Activated CD8-positive, alpha-beta memory T cell treated with anti-CD3 and anti-CD28 coated beads, Interleukin-2, amount 50 U/mL, for 1 hour (primary cell): ENCODE results near the gene CADPS2.

Source experiments
- DNase-seq: peaks from one replicate; pipeline ENCODE4 v3.0.0-alpha.2; 2020; ENCODE audit errors: extremely low read depth

CADPS2 gene

DNA sequence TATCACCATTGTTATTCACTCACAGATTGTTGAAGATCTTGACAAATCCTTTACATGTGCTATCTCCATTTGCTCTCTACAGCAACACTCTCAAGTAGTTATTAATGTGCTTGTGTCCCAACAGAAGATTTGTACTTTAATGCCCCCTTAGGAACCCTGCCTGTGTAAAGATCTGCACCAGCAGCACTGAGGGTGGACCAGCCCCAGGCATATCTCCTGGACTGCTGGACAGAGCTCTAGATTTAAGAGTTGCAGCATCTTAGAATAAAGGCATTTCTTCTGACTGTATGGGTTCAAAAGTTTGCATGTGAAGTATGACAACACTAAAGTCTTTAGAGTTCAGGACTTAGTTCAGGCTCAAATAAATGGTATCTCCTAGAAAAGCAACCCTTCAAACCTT, 282.0 kb downstream of the CADPS2 start:
- DNase-seq = no peak

DNA sequence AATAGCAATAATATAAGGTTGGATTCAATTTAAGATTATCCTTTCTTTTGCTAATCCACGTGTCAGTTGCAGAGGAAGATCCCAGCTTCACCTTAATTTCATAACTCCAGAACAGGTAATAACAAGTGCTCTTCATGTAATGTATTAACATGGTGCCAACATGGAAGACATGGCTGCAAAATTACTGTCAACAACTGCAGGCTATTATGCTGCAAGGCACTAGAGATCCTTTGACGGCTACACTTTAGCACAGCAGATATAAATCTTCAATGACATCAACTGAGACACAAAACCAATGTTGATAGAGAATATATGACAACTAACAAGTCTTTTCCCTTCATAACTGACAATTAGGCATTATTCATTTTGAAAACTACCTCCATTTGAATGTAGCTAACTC, 283.5 kb downstream of the CADPS2 start:
- DNase-seq = no peak

DNA sequence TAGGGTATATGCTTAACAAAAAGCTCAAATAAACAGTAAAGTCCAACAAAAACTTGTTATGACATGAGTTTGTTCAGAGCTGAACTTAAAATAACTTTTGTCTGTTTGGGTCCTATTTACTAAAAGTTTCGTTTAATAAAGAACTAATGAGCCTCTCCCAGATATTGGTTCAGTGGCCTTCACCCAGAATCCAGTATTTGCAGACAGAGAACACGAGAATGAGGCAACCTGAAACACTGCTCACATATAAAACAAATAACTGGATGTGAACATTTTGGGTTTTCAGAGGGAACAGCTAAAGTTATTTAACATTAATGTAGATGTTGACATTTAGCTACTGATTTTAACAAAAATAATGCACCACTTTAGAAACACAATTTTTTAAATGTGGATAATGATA, 285.6 kb downstream of the CADPS2 start:
- no peak for DNase-seq

DNA sequence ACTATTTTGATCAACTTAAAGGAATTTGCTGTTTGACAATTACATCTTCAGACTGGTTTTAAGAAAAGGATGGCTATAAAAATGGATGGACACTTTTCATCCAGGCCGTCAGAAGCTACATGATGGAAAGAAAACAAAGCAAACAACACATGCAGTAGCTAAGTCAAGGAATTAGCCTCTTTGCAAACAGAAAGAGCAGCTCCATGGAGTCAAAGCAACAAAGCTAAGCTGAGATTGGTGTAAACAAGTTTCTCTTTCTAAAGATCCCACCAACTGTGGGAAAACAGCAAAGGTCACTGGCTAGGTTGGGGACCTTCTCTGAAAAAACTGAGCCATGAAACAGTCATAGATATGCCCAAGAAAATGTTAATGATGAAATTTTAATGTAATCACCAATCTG, 286.2 kb downstream of the CADPS2 start:
- DNase-seq = no peak

DNA sequence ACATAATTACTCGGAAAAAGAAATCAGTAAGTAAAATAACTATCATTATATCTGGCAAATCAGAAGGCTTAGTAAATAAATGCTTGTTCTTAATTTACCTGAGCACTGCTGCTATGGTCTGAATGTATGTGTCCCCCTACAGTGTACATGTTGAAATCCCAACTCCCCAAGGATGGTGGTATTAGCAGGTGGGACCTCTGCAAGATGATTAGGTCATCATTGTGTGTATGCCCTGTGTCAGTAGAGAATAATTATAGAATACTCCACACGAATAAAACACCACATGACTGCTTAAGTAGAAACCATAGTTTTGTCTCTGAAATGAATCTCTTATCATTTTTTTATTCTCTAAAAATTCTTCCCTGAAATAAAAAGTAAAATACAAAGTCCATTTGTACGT, 289.0 kb downstream of the CADPS2 start:
- DNase-seq = no peak

DNA sequence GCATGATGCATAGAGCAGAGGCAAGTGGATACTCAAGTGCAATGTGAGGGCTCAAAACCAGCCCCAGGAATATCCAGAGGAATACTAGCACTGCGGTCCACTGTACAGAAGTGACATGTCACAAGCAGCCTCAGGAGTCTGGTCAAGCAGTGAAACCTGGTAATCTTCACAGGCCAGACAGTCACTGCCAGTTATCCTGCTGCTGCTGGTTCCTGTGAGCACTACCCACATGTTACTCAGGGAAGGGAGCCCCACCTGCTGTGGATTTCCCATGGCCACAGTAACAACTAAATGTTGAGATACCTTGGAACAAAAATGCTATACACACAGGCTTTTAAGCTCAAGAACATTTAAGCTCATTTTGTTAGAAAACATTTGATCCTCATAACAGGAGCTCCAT, 290.4 kb downstream of the CADPS2 start:
- no peak for DNase-seq

DNA sequence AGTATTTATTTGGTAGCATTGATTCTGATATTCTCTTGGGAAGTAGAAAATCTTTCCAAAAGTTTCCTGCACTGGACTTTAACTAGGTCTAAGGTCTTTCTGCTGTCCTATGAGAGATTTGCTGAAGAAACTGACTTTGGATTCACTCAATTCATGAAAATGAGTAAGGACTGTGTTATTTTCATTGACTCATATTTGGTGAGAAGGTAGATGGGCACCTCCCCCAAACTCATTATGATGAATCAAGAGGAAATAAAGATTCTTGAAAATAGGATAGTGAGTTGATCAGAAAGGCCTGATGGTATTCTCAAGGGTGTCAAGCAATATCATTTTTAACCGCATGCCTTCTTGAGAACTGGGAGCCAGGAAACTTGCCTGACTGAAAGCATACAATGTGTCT, 297.6 kb downstream of the CADPS2 start:
- DNase-seq = no peak

DNA sequence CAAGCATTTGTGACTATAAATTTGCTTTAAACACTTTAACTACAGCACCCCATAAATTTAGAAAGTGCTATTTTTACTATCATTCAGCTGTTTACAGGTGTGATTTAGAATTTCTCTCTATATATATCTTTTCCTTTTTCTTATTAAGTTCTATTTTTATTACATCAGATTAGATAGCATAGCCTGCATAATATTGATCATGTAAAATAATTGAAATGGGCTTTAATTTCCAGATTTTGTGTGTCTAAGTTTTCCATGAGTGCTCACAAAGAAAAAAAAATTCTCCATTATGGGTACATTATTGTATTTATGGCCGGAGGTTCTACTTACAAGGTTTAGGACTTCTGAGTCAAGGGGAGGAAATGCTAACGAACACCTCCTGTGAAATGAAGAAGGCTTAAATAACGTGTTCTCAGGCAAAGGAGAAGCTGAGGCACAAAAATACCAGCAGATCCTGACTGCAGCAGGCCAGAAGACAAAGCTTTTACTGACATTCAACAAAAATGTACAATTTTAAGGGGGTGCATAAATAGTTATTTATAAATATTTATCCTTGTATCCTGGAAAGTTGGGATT, 301.5 kb downstream of the CADPS2 start:
- no peak for DNase-seq

DNA sequence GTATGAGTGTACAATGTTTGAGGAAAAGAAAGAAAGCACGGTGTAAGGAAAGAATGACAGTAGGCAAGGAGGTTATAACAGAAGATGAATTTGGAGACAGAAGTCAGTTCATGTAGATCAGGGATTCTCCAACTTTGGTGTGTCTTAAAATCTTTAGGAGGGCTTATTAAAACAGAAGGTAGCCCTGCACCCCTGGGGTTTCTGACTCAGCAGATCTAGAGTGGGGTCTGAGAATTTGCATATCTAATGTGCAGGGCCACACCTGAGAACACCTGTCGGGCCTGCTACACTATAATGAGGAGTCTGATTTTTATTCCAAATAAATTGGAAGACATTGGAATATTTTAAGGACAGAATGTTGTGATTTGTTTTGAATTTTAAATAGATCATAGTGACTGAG, 307.9 kb downstream of the CADPS2 start:
- DNase-seq = no peak

DNA sequence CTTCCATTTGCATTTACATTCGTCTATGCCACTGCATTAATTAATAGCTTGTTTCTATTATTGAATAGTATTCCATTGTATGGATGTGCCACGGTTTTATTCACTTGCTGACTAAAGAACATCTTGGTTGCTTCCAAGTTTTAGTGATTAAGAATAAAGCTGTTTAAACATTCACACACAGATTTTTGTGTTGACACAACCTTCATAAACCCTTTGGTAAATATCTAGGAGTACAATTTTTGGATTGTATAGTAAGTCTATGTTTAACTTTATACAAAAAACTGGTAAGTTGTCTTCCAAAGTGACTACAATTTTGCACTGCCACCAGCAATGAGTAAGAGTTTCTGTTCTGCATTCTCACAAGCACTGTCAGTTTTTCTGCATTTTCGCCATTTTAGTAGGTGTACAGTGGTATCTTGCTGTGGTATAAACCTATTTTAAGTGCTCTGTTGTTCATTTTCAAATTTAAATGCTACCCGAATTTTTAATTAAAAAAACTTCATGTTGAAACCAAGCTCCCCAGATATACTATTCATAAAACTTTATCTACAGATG, 308.7 kb downstream of the CADPS2 start:
- DNase-seq = no peak

DNA sequence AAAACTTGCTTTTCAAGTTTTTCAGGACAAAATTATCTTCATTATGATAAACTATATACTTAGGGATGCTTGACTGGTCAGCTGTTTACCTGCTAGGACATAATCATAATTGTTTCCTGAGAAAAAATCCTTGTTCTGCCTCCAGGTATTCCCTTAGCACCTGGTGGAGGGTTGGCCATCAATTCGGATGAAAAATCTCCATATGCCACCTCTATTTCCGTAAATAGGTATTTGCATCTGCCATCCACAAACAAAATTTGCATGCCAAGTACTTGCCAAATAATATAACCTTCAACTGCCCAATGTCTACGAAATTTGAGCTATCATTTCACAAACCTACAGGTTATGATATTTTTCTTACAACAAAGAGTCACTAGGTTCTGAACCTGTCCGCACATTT, 313.6 kb downstream of the CADPS2 start:
- no peak for DNase-seq

DNA sequence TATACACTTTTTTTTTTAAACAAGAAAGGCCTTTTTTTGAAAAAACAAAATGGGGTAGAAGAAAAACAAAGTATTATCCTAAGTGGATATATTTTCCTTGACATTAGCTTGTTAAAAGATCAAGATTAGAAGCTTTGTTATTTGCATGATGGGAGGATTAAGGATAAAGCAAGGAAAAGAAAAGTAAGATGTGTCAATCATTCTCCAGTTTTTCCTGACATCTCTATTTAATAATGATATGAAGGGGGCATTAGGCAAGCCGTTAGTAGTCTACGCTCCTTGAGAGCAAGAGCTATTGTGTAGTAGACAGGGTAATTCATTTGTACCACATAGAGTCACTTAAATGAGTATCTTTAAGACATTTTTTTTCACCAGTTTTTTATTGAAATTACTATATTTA, 324.9 kb downstream of the CADPS2 start:
- no peak for DNase-seq

DNA sequence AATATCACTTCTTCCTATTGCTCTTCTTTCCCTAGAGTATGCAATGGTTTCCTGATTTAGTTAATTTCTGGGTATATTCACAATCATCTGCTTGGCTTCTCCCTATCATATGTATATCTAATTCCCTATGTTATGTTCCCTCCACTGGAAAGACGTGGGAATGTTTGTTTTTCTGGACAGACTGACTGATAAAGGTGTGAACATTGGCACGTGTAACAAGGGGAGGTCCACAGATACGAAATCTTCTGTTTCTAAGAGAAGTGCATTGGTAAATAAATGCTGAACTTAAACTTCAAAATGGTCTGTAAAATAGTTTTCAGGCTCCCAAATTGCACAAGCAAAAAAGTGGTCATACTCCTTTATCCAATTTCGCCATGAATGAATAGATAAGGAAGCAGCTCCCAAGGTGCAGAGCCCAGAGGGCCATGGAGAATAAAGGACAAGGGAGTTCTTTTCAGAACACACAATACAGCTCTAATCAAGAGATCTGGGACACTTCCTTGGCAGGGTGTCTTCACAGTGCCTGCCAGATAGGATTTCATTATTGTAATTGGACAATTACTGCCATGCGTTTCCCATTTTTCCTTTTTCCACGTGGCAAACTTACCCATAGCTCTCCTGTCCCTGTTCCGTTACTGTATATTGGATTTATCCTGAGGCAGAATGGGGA, 329.3 kb downstream of the CADPS2 start:
- DNase-seq = no peak

DNA sequence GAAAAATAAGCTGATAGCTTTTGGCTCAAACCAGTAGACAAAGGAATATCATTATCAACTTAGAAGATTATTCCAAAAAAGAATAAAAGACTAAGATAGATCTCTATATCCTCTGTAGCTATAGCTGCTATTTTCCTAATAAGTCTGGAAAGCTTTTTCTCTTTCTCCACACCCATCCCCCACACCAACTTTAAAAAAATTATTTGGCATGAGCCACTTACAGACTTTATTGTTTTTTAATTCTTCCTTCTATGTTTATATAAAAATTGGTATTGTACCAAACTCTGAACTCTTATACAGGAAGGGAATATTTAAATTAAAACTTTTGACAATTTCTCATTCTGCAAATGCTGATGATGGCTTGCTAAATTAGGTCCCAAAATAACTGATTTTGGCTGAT, 330.0 kb downstream of the CADPS2 start:
- DNase-seq = no peak

DNA sequence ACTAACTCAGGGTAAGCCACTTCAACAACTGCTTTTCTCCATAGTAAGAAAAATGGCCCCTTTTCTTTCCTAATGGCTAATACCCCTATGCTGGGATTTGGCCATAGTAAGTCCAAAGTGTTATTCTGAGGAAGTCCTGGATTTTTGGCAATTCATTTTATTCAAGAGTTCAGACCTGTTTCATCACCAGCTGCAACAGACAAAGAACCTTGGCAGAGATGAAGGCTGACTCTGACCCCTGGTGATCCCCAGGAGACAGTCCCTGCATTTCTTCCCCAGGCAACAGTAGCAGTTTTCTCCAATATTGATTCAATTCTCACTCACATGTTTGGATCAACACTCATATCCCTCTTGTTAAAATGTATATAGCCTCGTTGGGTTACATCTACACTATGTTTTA, 332.5 kb downstream of the CADPS2 start:
- no peak for DNase-seq

DNA sequence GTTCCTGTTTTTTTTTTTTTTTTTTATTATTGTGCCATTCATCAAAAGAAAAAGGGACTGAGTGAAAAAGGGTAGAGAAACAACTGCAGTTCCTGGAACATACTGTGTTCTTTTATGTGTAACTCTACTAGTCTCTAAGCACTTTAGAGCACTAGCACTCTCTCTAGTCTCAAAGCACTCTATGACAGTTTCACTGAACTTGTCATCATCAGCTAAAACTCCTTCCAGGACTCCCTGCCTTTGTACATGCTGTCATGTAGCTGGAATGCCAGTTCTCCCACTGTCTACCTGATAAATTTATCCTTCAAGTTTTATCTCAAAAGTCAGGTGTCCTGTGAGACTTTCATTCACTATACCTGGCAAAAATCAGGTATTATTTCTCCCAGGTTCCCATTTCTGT, 333.5 kb downstream of the CADPS2 start:
- no peak for DNase-seq

DNA sequence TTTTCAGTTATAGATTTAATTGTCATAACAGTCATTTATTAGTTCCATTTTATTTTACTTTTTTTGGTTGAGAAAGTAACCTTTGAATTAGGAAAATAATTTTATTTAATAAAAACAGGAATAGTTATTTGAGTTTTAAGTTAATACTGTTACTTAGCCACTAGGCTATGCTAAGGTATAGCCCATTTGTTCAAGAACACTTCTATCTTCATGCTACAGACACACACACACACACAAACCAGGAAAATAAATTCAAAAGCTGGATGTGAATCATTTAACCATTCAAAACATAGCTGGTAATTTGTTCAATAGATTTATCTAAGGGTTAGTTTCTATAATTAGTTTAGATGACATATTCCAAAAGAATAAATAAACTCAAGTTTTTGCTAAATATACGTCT, 335.7 kb downstream of the CADPS2 start:
- no peak for DNase-seq

DNA sequence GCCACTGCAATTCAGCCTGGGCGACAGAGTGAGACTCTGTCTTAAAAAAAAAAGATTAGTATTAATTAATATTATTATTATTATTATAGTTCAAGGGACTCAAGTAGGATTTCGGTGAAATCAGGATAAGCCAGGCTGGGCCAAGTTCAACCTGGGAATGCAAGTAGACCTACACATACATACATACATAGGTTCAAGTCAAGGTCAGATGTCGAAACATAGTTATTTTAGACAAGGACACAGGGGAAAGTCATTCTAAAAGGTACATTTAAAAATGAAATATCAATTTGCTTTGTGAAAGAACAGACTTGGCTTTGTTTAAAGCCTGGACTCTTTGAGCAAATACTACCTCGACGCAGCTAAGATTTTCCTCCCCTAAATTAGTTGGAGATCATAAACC, 336.7 kb downstream of the CADPS2 start:
- DNase-seq = no peak

DNA sequence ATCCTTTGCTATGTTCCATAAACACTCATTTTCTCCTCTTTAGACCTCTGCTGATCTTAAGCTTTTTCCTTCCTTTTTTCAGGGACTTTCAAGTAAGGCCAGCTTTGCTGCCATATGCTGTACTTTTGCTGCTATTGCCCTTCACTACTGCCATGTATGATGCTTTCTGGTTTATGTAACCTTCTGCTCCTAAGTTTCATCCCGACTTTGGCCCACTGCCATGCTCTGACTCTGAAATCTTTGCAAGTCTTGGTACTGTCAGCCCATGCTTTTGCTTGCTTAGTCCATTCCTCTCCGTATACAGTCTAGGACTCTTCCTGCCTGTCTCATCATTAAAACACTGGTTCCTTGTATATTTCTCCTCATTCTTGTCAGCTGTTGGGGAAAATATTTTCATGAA, 339.8 kb downstream of the CADPS2 start:
- no peak for DNase-seq

DNA sequence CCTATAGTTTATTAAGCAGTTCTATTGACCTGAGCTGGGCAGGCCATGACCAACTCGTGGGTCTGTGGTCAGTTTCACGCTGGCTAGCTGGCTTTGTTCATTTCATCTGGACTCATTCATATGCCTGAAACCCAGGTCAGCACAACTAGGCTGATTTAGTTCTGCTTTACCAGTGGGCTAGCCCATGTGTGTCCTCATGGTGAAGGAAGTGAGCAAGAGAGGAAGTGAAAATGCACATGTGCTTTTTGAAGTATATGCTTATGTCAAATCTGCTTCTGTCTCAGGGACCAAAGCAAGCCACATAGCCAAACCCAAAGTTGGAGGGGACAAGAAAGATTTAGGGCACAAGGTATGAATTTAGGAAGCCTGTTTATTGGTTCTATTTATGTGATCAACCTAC, 341.8 kb downstream of the CADPS2 start:
- no peak for DNase-seq

DNA sequence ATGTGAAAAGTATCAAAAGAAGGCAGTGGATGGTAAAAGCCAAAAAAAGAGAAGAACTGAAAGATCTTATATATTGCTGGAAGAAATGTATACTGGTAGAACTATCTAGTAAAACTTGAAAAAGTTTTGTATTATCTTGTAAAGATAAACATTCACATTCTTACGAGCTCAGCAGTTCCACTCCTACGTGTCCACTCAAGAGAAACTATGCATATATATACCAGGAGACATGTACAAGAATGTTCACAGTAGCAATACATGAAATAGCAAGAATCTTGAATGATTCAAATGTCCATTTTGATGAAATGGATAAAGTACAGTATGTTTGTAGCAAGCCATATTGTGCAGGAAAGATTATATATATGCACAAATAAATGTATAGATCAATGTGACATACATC, 342.4 kb downstream of the CADPS2 start:
- DNase-seq = no peak

DNA sequence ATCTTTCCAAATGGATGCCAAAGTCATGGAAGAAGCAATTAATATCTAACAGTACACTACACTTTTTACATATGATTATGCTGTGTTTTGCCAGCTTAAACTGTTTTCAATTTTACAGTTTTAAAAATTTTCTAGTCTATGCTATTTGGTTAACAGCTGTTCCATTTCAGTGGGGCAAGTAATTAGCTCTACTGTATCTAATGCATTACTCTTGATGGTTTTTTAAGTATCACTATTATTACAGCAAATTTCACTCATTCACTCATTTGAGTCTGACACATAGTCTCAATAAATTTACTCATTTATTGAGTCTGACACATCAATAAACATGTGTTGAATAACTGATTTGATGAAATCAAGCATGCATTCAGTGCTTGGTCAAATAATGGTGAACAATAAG, 343.1 kb downstream of the CADPS2 start:
- DNase-seq = no peak

DNA sequence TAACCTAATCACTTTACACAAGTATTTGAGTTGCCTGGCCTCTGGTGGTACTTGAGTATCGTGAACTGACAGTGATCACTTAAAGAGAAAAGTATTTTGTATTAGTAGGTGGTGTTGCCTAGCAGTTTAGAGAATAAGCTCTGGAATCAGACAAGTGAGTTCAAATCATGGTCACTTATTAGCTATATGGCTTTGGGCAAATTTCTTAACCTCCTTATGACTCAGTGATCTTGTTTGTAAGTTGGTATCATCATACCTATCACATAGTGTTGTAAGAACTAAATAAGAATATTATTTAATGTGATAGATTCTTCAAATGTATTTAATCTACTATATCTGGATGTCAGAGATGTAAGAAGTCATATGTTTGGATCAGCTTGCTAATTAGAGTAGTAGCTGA, 351.2 kb downstream of the CADPS2 start:
- DNase-seq = no peak
